GM21390 (cell line): ENCODE measurements around the gene HERC4.
"Not testable (repeated sequence)": the region's sequence is repeated elsewhere in the genome, so short reads cannot be mapped to it uniquely, and the experiment has no call there.

ENCODE experiments used
- ATAC-seq: cut with Tn5 transposase; IDR thresholded peaks from one replicate; pipeline ENCODE4 v1.9.1; 2021; ENCODE audit not compliant: unreplicated experiment

Gene HERC4

DNA sequence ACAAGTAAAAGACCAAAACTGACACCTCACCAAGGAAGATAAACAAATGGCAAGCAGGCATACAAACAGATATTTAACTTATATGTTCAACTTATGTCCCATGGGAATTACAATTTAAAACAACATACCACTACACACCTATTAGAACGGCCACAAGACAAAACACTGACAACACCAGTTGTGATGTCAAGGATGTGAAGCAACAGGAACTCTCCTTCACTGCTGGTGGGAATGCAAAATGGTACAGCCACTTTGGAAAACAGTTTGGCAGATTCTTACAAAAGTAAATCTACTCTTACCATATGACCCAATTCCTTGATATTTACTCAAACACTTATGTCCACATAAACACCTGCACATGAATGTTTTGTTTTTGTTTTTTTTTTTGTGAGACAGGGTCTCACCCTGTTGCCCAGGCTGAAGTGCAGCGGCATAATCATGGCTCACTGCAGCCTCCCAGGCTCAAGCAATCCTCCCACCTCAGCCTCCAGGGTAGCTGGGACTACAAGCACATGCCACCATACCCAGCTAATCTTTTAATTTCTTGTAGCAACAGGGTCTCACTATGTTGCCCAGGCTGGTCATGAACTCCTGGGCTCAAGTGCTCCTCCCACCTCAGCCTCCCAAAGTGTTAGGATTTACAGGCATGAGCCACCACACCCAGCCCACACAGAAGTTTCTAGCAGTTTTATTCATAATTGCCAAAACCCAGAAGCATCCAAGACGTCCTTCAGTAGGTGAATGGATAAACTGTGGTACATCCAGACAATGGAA lies 27.3 kb downstream of the HERC4 start:
- ATAC-seq: no peak

DNA sequence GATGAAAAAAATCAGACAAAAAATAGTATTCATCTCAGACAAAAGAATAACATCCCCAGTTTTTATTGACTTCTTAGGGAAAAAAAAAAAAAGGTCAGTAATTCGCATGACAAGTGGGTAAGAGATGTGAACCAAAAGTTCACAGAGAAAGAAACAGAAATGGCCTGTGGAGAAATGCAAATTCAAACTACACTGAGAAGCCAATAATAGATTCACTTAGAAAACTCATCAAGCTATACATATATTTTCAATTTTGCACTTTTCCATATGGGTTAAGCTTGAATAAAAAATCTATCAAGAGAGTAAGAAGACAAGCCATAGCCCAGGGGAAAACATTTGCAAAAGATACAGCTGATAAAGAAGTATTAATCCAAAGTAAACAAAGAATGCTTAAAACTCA lies 28.0 kb downstream of the HERC4 start:
- ATAC-seq: peak; percentile 48

DNA sequence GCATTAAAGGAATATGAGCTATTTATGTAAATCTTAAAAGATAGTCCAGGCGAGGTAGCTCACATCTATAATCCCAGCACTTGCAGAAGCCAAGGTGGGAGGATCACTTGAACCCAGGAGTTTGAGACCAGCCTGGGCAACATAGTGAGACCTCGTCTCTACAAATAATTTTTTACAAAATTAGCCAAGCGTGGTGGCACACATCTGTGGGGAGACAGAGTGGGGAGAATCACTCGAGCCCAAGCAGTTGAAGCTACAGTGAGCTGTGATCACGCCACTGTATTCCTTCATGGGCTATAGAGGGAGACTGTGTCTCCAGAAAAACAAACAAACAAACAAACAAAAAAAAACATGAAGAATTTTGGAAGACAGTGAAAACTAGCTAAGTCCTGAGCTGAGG lies 28.4 kb downstream of the HERC4 start:
- ATAC-seq: peak; percentile 41

DNA sequence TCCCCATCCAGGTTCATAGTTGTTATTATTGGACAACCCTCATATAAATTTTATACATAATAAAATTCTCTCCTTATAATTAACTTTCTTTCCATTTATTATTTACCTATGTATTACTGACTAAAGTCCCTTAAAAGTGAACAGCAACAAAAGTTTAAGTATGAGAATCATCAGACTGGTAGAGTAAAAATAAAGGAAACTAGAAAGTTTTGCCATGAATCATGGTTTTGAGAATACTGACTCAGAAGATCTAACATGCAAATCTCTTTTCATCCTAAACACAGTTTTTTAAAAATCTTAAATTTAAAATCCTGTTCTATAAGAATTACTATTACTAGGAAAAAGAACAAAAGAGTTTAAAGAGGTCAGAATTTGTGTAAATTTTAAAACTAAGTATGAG lies 32.1 kb downstream of the HERC4 start:
- no peak for ATAC-seq

DNA sequence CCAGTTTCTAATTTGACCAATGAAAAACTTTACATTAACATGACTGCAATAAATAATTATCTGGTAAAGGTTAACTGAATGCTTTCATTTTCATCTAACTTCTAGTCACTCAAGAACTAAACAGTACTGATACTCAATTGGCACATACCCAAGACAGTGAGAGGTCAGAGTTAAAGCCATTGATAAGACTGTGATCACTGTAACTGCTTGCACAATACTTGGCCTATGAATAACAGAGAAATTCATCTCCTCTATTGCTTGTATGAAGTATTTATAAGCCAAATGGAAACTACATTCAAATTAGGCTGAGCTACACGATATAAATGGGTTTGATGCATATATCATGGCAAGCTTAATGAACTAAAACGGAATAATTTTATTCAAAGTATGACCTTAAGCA lies 43.0 kb downstream of the HERC4 start:
- ATAC-seq: peak; percentile 61

DNA sequence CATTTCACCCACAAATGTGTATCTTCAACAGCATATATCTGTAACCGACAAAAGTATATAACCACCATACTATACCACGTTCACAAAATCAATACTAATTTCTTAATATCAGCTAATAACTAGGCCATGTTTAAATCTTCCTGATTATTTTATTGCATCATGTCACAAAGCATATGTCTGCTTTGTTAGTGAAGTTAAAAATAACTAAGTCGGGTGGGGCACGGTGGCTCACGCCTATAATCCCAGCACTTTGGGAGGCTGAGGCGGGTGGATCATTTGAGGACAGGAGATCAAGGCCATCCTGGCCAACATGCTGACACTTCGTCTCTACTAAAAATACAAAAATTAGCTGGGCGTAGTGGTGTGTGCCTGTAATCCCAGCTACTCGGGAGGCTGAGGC lies 47.7 kb downstream of the HERC4 start:
- no peak for ATAC-seq

DNA sequence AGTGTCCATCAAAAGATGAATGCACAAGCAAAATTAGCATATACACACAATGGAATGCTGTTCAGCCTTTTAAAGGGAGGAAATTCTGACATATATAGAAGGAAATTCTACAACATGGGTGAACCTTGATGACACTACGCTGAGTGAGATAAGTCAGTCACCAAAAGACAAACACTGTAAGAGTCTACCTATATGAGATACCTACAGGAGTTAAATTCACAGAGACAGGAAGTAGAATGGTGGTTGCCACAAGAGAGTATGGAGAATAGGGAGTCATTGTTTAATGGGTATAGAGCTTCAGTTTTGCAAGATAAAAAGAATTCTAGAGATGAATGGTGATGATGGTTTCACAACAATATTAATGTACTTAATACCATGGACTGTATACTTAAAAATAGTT lies 51.8 kb downstream of the HERC4 start:
- no peak for ATAC-seq

DNA sequence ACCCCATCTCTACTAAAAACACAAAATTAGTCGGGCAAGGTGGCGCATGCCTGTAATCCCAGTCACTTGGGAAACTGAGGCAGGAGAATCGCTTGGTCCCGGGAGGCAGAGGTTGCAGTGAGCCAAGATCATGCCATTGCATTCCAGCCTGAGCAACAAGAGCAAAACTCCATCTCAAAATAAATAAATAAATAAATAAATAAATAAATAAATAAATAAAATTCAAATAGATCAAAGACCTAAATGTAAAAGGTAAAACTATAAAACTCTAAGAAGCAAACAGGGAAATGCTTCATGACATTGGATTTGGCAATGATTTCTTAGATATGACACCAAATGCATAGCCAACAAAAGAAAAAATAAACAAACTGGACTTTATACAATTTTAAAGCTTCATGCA lies 52.8 kb downstream of the HERC4 start:
- ATAC-seq: not testable (repeated sequence)

GRCh38 chr10:68016519-68016918 lies 58.6 kb downstream of the HERC4 start:
- not testable (repeated sequence) for ATAC-seq

DNA sequence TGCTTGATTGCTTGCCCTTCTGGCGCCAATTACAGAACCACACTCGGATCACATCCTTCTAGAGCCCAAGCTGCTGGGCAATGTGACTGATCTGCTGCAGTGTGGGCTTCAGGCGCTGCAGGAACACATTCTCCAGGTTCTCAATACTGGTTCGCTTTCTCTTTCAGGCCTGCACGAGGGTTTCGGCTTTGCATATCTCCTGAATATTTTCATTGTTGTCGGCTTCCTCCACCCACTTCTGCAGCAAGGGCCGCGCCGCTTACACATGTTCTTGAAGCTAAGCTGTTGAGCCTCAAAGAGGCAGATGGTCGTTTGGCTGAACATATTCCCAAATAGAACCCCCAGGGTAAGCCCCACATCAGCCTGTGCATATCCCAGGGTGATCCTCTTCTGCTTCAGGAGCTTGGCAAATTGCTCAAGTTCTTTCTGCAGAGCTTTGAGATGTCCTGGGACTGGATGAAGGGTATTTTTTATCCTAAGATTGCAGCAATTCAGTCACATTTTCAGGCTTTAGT lies 64.6 kb downstream of the HERC4 start:
- no peak for ATAC-seq

GRCh38 chr10:68007356-68007755 lies 67.7 kb downstream of the HERC4 start:
- no peak for ATAC-seq

- ATAC-seq: no peak
Observed at GRCh38 chr10:68001539-68001938, 73.5 kb downstream of the HERC4 start.

GRCh38 chr10:68001000-68001399 lies 74.1 kb downstream of the HERC4 start:
- ATAC-seq: no peak

DNA sequence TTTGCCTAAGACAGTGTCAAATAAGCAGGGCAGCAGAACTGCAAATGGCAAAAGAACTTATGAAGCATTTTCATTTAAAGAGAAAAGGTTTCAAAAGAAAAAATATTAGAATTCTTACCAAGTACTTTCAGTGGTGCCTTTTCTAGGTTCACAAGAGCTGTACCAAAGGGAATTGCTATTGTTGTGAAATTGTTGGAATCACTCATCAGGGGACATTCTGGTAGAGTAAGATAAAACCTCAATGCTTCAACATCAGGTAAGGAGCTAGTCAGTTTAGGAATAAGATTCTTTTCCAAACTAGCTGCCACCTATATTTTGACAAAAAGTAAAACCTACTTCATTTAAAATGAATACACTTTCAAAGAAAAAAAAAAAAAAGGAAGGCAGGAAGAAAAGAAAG lies 85.0 kb downstream of the HERC4 start:
- ATAC-seq: no peak

GRCh38 chr10:67988606-67989005 lies 86.5 kb downstream of the HERC4 start:
- ATAC-seq: no peak

DNA sequence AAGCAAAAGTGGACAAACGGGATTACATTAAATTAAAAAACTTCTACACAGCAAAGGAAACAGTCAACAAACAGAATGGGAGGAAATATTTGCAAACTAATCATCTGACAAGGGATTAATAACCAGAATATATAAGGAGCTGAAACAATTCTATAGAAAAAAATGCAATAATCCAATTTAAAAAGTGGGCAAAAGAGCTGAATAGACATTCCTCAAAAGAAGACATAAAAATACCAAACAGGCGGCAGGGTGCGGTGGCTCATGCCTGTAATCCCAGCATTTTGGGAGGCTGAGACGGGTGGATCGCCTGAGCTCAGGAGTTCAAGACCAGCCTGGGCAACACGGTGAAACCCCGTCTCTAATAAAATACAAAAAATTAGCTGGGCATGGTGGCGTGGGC lies 92.5 kb downstream of the HERC4 start:
- not testable (repeated sequence) for ATAC-seq

- no peak for ATAC-seq
Observed at GRCh38 chr10:67978749-67979148, 96.3 kb downstream of the HERC4 start.

DNA sequence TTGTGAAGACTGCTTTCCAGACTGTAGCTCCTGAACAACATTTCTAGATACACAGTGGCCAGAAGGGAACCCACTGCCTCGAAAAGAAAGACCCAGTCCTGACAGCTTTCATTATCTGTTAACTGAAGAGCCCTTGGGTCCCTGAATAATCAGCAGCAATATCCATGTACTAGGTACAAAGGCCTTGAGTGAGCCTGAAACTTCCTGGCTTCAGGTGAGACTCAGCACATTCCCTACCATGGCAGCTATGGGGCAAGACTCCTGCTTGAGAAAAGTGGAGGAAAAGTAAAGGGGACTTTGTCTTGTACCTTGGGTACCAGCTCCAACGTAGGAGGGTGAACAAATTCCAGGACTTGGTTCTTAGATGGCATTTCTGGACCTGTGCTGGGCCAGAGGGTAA lies 97.8 kb downstream of the HERC4 start:
- no peak for ATAC-seq

GRCh38 chr10:67976292-67977245 lies 98.5 kb downstream of the HERC4 start:
- ATAC-seq: no peak

- no peak for ATAC-seq
Observed at GRCh38 chr10:67975871-67976270, 99.2 kb downstream of the HERC4 start.

DNA sequence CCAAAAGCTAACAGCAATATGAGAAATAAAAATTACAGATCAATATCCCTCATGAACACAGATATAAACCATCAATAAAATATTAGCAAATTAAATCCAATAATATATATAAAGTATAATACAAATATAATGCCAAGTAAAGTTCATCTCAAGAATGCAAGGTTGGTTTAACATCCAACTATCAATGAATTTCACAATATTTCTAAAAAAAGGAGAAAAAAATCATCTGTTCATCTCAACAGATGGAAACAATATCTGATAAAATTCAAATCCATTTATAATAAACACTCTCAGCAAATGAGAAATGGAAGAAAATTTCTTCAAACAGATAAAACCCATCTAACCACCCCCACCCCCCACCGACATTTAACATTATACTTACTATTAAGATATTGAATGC lies 103.8 kb downstream of the HERC4 start:
- ATAC-seq: no peak

DNA sequence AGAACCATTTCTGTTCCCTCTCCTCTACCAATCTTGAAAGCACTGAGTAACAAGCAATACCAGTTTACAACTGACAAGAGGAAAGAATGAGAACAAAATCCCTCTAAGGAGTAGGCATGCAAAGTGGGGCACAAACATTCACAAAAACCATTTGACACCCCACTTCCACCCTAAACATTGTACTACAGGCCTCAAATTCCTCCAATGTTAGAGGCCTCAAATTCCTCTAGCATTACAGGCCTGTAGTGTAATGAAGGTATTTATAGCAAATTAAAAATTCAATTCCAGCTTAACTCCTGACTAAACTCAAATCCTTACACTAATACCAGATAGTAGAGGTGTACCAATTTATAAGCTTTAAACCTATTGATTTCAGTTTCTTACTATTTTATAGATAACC lies 105.2 kb downstream of the HERC4 start:
- no peak for ATAC-seq
